ENCODE data around the gene ORC5.
"Not testable (repeated sequence)": the region's sequence is repeated elsewhere in the genome, so short reads cannot be mapped to it uniquely, and the experiment has no call there.

Gene ORC5

DNA sequence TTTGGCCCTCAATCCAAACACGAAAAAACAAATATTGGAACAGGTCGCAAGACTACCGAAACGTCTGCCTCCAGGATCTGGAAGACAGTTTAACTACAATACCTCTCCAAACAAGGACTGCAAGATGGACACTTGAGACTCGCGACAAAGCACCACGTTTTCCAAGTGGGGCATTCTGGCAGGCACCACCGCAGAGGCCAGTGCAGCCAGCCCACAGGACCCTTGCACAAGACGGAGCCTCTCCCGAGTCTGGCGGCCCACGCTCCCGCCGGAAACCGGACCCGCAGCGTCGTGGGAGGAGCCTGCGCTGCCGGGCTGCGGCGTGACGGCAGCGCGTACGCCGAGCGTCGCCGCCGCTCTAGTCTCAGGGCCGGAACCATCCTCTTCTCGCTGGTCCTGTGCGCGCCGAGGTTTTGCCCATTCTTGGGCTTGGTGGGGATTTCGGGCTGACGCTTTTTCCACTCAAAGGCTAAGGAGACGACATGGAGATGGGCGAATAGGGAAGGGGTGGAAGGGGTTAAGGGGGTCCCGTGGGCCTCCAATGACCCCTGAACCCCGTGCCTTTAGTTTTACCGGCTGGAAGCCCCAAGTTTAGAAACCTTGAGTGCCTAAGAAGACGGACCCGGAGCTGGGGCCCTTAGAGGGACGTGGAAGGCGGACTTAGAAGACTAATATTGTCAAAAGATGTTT lies at the start of gene ORC5:
TSS of gene ORC5 (minus strand) at position 283 of the 690 bp plus-strand sequence. CDS start at position 174, 109 bp downstream.
- peak; percentile 36 for DNase-seq

DNA sequence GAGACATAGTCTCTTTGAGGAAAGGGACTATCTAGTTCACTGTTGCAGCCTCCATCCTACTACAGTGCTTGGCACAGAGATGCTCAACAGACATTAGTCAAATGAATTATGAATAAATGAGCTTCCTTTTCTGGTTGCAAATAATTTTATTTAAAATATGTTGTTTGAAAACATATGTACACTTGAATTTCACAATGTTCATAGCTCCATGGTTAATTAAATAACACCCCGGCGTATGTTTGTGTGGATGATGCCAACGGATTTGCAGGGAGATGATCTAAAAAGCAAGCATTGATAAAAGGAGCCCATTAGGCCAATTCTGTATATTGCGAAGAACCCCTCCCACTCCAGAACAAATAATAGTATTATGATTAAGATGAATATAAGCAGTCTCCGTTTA lies 47.8 kb upstream of the ORC5 start:
- no peak for DNase-seq

DNA sequence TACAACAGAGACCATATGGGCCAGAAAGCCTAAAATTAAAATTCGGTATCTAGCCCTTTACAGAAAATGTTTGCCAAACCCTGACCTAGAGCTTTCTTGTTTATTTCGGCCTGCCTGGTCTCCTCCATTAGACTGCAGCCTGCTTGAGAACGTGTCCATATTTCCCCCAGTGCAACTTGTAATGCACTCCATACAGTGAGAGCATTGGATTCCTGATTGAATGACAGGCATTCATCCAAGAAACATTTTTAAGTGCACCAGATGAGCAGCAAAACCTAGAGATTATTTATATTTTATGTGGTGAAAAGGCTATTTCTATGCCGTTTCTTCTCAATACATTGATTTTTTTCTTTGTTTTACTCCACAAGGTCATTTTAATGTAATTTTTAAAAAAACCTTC lies 47.4 kb upstream of the ORC5 start:
- no peak for DNase-seq

DNA sequence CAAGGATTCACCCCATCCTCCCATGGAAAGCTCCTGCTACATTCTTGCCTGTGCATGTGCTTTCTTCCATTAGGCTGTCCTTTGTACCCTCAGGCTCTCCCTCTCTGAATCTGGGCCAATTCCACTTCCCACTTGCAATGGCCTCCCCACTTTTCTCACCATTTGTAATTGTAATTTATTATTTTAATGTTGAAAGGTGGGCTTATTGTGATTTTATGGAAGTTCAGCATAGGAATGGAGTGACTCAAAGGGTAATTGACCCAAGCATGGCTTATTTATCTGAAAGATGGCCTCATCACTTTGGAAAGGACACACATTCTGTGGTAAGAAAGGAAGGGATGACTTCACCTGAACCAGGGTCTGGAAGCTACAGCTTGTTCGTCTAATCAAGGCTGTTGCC lies 46.9 kb upstream of the ORC5 start:
- DNase-seq = no peak

- no peak for DNase-seq
Measured at GRCh38 chr7:104252409-104253134, 44.8 kb upstream of the ORC5 start.

DNA sequence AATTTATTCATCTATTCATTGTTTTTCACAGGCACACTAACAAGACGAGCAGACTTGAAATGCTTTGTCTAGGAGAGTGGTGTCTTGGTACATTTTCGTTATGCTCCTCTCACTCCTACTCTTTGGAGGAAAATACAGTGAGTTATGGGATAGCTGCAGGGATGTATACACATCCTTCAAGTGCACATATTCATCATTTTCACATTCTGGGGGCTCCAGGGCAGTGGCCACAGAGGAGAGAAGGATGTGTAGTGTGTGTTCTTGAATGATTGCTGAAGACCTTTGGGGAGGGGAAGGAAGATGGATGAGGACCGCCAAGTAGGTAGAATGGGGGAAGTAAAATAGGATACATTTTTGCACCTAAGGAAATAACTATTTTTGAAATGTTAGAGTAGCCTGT lies 34.8 kb upstream of the ORC5 start:
- DNase-seq = no peak

DNA sequence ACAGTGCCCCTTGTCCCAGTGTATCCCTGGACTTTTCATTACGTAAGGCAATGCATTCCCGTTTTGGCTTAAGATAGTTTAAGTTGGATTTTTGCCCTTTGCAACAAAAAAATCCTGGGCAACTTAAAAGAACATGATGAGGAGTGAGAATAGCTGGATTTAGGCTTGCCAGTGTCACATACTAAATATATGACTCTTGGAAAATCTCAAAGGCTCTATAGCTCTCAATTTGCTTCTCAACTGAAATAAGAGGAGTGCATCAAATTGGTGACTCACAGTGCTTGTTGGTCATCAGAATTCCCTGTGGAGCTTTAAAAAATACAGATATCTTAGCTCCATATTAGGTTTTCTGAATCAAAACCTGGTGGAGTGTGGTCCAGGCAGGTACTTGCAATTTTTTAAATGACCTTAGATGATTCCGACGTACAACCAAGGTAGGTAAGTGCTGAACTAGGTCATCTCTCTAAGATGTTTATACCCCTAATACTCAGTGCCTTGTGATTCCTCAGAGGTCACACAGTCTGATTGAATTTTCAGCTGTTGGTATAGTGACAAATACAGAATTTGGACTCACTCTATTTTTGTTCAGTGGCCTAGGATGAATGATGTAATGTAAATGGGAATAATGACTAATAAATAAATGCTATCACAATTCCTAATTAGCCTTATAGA lies 33.9 kb upstream of the ORC5 start:
- no peak for DNase-seq

DNA sequence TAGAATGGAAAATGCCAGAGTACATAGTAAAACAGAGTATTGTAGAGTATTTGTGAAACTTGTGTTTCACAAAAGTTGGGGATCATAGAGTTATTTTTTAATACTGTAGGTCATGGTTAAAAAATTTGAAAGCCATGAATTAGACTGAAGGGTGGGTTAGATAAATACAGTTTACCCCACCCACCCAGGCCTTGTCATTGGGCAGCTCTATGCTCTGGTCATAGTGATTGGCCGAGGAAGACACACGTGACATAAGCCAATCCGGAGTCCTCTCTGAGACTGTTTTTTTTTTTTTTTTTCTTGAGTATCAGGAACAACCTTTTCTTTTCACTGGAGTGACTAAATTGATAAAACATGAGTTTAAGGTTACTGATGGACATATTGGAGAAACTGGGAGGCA lies 33.3 kb upstream of the ORC5 start:
- no peak for DNase-seq

GRCh38 chr7:104240401-104240800 lies 32.6 kb upstream of the ORC5 start:
- DNase-seq = no peak

- not testable (repeated sequence) for DNase-seq
Measured at GRCh38 chr7:104234990-104235389, 27.2 kb upstream of the ORC5 start.

GRCh38 chr7:104231054-104232046 lies 23.5 kb upstream of the ORC5 start:
- peak; percentile 2 for DNase-seq

DNA sequence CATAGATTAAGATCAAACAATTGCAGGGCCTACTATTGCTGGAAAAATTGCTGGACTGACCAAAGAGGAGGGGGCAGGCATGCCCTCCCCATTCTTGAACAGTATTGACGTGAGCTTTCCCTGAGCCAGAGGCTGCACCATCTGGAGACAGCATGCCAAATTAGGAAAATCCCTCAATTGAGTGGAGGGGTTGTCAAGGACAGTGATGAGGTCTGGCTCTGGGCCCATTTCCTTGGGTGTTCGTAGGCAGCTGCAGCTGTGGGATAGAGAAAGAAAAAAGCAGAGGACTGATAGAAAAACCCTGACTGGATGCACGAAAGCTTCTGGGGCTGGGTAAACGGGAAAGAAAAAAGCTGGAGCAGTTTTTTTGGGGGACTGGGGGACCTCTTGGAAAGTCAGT lies 22.8 kb upstream of the ORC5 start:
- DNase-seq = no peak

DNA sequence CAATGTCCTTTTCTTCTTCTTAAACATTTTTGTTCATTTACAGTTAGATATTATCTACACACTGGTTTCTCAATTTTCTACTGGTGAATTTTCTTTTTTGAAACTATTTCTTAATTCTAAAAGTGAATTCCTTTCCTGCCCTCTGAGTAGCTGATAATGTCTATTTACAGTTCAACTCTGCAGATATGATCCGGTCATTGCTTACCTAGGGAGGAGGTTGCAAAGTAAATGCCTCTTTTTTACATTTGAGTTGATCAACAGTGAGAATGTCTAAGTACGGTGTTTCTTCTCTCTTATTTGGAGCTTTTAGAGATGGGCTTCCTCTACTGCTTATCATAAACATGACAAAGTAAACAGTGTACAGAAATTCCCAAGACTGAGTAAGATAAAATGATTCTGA lies 20.6 kb upstream of the ORC5 start:
- DNase-seq = no peak

DNA sequence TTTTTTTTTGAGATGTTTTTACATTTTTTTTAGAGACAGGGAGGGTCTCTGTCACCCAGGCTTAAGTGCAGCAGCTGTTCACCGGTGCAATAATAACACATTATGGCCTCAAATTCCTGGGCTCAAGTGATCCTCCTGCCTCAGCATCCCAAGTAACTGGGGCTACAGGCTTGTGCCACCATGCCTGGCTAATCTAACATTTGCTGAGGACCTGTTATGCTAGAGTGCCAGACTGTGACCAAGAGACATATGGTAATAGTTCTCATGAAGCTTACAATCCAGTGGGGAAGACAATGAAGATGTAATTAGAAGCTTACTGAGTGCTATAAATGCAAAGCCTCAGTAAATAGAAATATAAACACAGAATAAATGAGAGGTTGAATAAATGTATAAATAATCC lies 17.6 kb upstream of the ORC5 start:
- DNase-seq = no peak

DNA sequence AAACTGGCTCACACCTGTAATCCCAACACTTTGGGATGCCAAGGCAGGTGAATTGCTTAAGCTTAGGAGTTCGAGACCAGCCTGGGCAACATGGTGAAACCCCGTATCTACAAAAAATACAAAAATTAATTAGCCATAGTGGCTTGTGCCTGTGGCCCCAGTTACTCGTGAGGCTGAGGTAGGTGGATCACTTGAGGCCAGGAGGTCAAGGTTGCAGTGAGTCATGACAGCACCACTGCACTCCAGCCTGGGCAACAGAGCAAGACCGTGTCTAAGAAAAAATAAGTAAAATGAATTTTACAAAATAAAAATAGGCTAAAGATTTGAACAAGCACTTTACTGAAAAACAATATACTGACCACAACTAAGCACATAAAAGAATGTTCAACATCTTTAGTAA lies 9.8 kb upstream of the ORC5 start:
- no peak for DNase-seq

- no peak for DNase-seq
Measured at GRCh38 chr7:104209063-104209462, 1.2 kb upstream of the ORC5 start.

DNA sequence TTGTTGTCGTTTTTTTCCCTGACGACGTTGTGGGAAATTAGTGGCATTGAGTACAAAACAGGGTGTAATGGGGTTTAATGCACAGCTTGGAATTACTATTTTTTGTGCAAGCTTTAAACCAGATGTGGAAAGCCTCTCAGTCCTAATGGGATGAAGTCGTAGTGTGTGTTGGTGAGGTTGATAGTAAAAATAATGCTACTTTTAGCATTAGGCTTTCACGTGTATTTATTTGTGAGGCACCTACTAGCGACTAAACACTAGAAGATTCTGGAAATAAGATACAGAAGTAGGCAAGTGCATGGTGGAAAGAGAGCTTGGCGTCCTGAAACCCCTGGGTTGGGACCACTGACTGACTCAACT lies 588 bp upstream of the ORC5 start:
- DNase-seq = no peak

- no peak for DNase-seq
Measured at GRCh38 chr7:104207348-104207730, 474 bp downstream of the ORC5 start.

DNA sequence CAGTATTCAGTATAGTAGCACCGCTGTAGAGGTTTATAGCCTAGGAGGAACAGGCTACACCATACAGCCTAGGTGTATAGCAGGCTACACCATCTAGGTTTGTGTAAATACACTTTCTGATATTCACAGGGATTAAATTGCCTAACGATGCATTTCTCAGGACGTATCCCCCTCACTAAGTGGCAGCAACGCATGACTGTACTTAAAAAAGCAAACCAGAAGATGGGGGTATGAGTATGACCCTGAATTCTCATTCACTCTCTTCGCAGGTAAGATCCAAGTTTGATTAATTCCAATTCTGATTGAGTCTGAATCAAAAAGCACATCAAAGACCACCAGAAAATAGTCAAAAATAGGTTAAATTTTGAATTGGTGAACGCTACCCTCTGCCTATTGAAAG lies 972 bp downstream of the ORC5 start:
- DNase-seq = no peak

- no peak for DNase-seq
Measured at GRCh38 chr7:104198673-104199278, 9.0 kb downstream of the ORC5 start.

DNA sequence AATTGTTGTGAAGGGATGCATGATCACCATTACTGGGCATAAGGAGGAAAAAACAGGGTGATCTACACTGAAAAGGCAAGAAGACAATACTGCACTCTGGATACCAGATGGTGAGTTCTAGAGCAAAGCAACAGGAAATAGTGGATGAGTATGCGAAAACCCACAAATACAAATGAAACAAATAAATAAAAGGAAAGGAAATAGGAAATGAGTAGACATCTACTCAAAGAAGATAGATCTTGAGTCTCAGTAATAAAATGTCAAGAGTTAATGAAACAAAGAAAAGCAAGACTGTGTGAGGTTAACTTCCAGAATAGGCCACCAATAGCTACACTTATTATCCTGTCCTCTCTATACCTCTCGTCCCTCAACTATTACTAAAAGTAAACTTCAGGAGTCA lies 11.7 kb downstream of the ORC5 start:
- DNase-seq = no peak

- DNase-seq = no peak
Measured at GRCh38 chr7:104192434-104192833, 15.4 kb downstream of the ORC5 start.

DNA sequence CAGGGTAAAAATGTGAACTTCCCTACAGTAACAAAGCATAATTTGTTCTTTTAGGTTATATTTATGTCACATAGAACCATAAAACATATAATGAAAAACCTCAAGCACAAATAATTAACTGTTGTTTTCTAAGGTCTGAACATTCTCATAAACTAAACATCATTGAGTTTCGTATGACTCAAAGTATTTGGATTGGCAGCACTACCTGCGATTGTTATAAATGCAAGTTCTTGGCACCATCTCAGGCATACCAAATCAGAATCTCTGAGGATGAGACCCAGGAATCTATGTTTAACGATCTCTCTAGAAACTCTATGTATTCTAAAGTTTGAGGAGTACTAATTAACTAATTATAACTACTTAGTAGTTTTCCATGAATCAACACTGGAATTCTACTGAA lies 22.5 kb downstream of the ORC5 start:
- no peak for DNase-seq
